Hepatocyte (in vitro differentiated cells): ENCODE measurements around the gene FBXL5.

Experiments used
- CTCF ChIP-seq: fragments of 200-600 bp; sonication (generic); IDR thresholded peaks from 2 replicates; pipeline ENCODE4 v1.5.1; 2016; ENCODE audit warnings: antibody characterized with exemption, mild to moderate bottlenecking; ENCODE audit not compliant: poor library complexity
- EZH2 ChIP-seq: fragments of 200-600 bp; sonication (generic); IDR thresholded peaks from 2 replicates; pipeline ENCODE4 v1.6.1; 2016; ENCODE audit warnings: antibody characterized with exemption, mild to moderate bottlenecking, borderline replicate concordance
- EZH2phosphoT487 ChIP-seq: fragments of 200-600 bp; sonication (generic); IDR thresholded peaks from one replicate; pipeline ENCODE4 v1.6.1; 2018; ENCODE audit warnings: antibody characterized with exemption, mild to moderate bottlenecking, low read depth, moderate library complexity; ENCODE audit not compliant: unreplicated experiment, severe bottlenecking

GRCh38 chr4:15692602-15693001 is 37.4 kb upstream of the FBXL5 start:
- TF ChIP-seq EZH2 (no peak), CTCF (no peak), EZH2phosphoT487 (no peak)
